H9 (cell line): ENCODE results near the gene PREP. TPM values are rescaled to one million over a fixed set of nuclear protein-coding genes. Genes with fewer than 3 reads are reported as not detected.

Source experiments
- DNase-seq: peaks from one replicate; pipeline ENCODE4 v3.0.0-alpha.2; 2017
- H2AFZ ChIP-seq: one replicate; pipeline ENCODE4 v1.6.1; 2013; ENCODE audit warnings: mild to moderate bottlenecking, low read length, control low read depth, moderate library complexity
- H2AK5ac ChIP-seq: 2 replicates; pipeline ENCODE4 v1.6.1; 2013; ENCODE audit warnings: low read length, control low read depth, mixed read lengths; ENCODE audit not compliant: insufficient read length
- H2BK120ac ChIP-seq: one replicate; pipeline ENCODE4 v1.6.1; 2013; ENCODE audit warnings: low read depth, mild to moderate bottlenecking, low read length, control low read depth, inconsistent platforms; ENCODE audit not compliant: poor library complexity, severe bottlenecking
- H2BK12ac ChIP-seq: 2 replicates; pipeline ENCODE4 v1.6.1; 2013; ENCODE audit warnings: low read length, control low read depth, mixed read lengths, low read depth; ENCODE audit not compliant: insufficient read length
- H2BK15ac ChIP-seq: 2 replicates; pipeline ENCODE4 v1.6.1; 2013; ENCODE audit warnings: low read depth, low read length, control low read depth
- H2BK20ac ChIP-seq: one replicate; pipeline ENCODE4 v1.6.1; 2013; ENCODE audit warnings: low read depth, mild to moderate bottlenecking, low read length, control low read depth, inconsistent platforms; ENCODE audit not compliant: poor library complexity, severe bottlenecking
- H2BK5ac ChIP-seq: 2 replicates; pipeline ENCODE4 v1.6.1; 2013; ENCODE audit warnings: low read length, control low read depth, mixed read lengths; ENCODE audit not compliant: insufficient read length
- H3K14ac ChIP-seq: 2 replicates; pipeline ENCODE4 v1.6.1; 2013; ENCODE audit warnings: low read length, control low read depth; ENCODE audit not compliant: insufficient read depth
- H3K18ac ChIP-seq: 2 replicates; pipeline ENCODE4 v1.6.1; 2013; ENCODE audit warnings: low read depth, mild to moderate bottlenecking, mixed read lengths, low read length, control low read depth; ENCODE audit not compliant: insufficient read length
- H3K23ac ChIP-seq: 2 replicates; pipeline ENCODE4 v1.6.1; 2013; ENCODE audit warnings: low read length, control low read depth, mixed read lengths, low read depth; ENCODE audit not compliant: insufficient read length
- H3K23me2 ChIP-seq: 2 replicates; pipeline ENCODE4 v1.6.1; 2013; ENCODE audit warnings: low read depth, mild to moderate bottlenecking, mixed read lengths, low read length, control low read depth; ENCODE audit not compliant: insufficient read length, poor library complexity, severe bottlenecking
- H3K27ac ChIP-seq: 2 replicates; pipeline ENCODE4 v1.5.1; 2013; ENCODE audit warnings: low read length, control low read depth, mixed read lengths, low read depth; ENCODE audit not compliant: insufficient read length
- H3K27me3 ChIP-seq: 2 replicates; pipeline ENCODE4 v1.6.1; 2013; ENCODE audit warnings: low read length, control low read depth, inconsistent platforms; ENCODE audit not compliant: insufficient read depth
- H3K4ac ChIP-seq: 2 replicates; pipeline ENCODE4 v1.6.1; 2013; ENCODE audit warnings: low read depth, mild to moderate bottlenecking, control low read depth, inconsistent platforms, low read length, moderate library complexity
- H3K4me1 ChIP-seq: 2 replicates; pipeline ENCODE4 v1.6.1; 2013; ENCODE audit warnings: low read length, control low read depth, inconsistent platforms; ENCODE audit not compliant: insufficient read depth
- H3K4me2 ChIP-seq: 2 replicates; pipeline ENCODE4 v1.6.1; 2013; ENCODE audit warnings: low read length, control low read depth, mixed read lengths; ENCODE audit not compliant: insufficient read length, insufficient read depth
- H3K56ac ChIP-seq: 2 replicates; pipeline ENCODE4 v1.6.1; 2013; ENCODE audit warnings: low read depth, mild to moderate bottlenecking, mixed read lengths, low read length, control low read depth; ENCODE audit not compliant: insufficient read length
- H3K79me1 ChIP-seq: 2 replicates; pipeline ENCODE4 v1.6.1; 2013; ENCODE audit warnings: low read depth, mild to moderate bottlenecking, moderate library complexity, low read length, control low read depth, inconsistent platforms; ENCODE audit not compliant: insufficient read depth, poor library complexity, severe bottlenecking
- H3K79me2 ChIP-seq: 2 replicates; pipeline ENCODE4 v1.6.1; 2013; ENCODE audit warnings: low read length, control low read depth, inconsistent platforms; ENCODE audit not compliant: insufficient read depth
- H3K9ac ChIP-seq: 2 replicates; pipeline ENCODE4 v1.6.1; 2013; ENCODE audit warnings: low read length, control low read depth, mixed read lengths; ENCODE audit not compliant: insufficient read length; ENCODE audit errors: extremely low read depth
- H3K9me3 ChIP-seq: one replicate; pipeline ENCODE4 v1.6.1; 2013; ENCODE audit warnings: low read depth, low read length, inconsistent platforms; ENCODE audit not compliant: control insufficient read depth
- H3T11ph ChIP-seq: one replicate; pipeline ENCODE4 v1.6.1; 2013; ENCODE audit warnings: mild to moderate bottlenecking, low read length, control low read depth, inconsistent platforms
- H4K20me1 ChIP-seq: one replicate; pipeline ENCODE4 v1.6.1; 2013; ENCODE audit not compliant: control insufficient read depth, insufficient read length, insufficient read depth
- H4K5ac ChIP-seq: 2 replicates; pipeline ENCODE4 v1.6.1; 2013; ENCODE audit warnings: low read depth, mild to moderate bottlenecking, mixed read lengths, low read length, control low read depth; ENCODE audit not compliant: insufficient read length
- H4K8ac ChIP-seq: replicated peaks from 2 replicates; pipeline ENCODE4 v1.6.1; 2013; ENCODE audit warnings: low read length, control low read depth, mixed read lengths, low read depth; ENCODE audit not compliant: insufficient read length
- H4K91ac ChIP-seq: 2 replicates; pipeline ENCODE4 v1.6.1; 2013; ENCODE audit warnings: low read depth, mild to moderate bottlenecking, moderate library complexity, mixed read lengths, low read length, control low read depth; ENCODE audit not compliant: insufficient read length
- H3K27ac Mint-ChIP-seq, 3 experiments: 2 replicates in 2 of 3; 3 replicates in 1 of 3; pipeline ENCODE4 v1.8.0; 2020 to 2021; ENCODE audit warnings: mixed read lengths in 3 of 3, mild to moderate bottlenecking in 1 of 3, moderate library complexity in 1 of 3
- H3K27me3 Mint-ChIP-seq: 2 replicates; pipeline ENCODE4 v1.8.0; 2021; ENCODE audit warnings: low read depth, mild to moderate bottlenecking, moderate library complexity, mixed read lengths
- H3K36me3 Mint-ChIP-seq, 3 experiments: 2 replicates in 2 of 3; 3 replicates in 1 of 3; pipeline ENCODE4 v1.8.0; 2020 to 2021; ENCODE audit warnings: low read depth in 3 of 3, mixed read lengths in 3 of 3; ENCODE audit not compliant: insufficient read depth in 1 of 3
- H3K4me1 Mint-ChIP-seq, 2 experiments: 2 replicates each; pipeline ENCODE4 v1.8.0; 2020; ENCODE audit warnings: mixed read lengths in 2 of 2
- H3K4me3 Mint-ChIP-seq, 2 experiments: 2 replicates in 1 of 2; 3 replicates in 1 of 2; pipeline ENCODE4 v1.8.0; 2020 to 2021; ENCODE audit warnings: mild to moderate bottlenecking in 2 of 2, mixed read lengths in 2 of 2, moderate library complexity in 1 of 2
- H3K9me3 Mint-ChIP-seq, 2 experiments: 2 replicates in 1 of 2; 3 replicates in 1 of 2; pipeline ENCODE4 v1.8.0; 2020; ENCODE audit warnings: mild to moderate bottlenecking in 2 of 2, mixed read lengths in 2 of 2, moderate library complexity in 1 of 2
- WGBS: extraction: QIAGEN DNeasy Blood & Tissue Kit; methylation state at CpG from one replicate; pipeline ENCODE4 v1.1.7; 2013; ENCODE audit warnings: missing lambda C conversion rate, low lambda C conversion rate, mixed read lengths; ENCODE audit not compliant: insufficient read length; ENCODE audit errors: extremely low coverage; 5-methylcytosine and 5-hydroxymethylcytosine counted together
- total RNA-seq: library from RNA; stranded (reverse); gene quantifications from 2 replicates; pipeline ENCODE4 v1.2.1, GENCODE V29; 2021
- TF ChIP-seq, protein P1 (sequence below): fragments of 200-600 bp; sonication (generic); conservative IDR thresholded peaks from 3 replicates; pipeline ENCODE4 v1.8.0; 2021; ENCODE audit warnings: antibody characterized with exemption, mild to moderate bottlenecking

The PREP gene
- total RNA-seq, 1 experiment from 2014 or later, result 54.0 TPM

DNA sequence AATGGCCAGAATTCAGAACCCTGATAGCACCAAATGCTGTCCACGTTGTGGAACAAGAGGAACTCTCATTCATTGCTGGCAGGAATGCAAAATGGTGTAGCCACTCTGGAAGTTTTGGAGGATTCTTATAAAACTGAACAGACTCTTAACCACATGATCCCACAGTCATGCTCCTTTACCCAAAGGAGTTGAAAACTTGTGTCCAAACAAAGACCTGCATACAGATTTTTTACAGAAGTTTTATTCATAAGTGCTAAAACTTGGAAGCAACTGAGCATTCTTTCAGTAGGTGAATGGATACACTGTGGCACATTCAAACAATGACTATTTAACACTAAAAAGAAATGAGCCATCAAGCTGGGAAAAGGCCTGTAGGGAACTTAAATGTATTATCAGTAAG is 32.5 kb downstream of the PREP start:
- H3K14ac ChIP-seq, result no peak overlapping the region
- WGBS, result no CpG with 5 or more reads among the region's 1 CpG
- peaks cover 21 to 47% (median 42%) of the 10 kb centered on the region in 3 experiments for H3K36me3 Mint-ChIP-seq

More for the DNA sequence above, 32.5 kb downstream of the PREP start:
- H4K8ac ChIP-seq, result no peak overlapping the region
- no peaks in the 10 kb centered on the region for H3K79me2 ChIP-seq
- no peak overlapping the region for H3K56ac ChIP-seq
- no peak overlapping the region for H3K27ac ChIP-seq
- H3K27me3 ChIP-seq, result no peaks in the 10 kb centered on the region
- no peak overlapping the region for H2BK15ac ChIP-seq
- H4K20me1 ChIP-seq, result no peaks in the 10 kb centered on the region
- no peaks in the 10 kb centered on the region for H3K9me3 ChIP-seq
- Mint-ChIP-seq H3K27me3 (no peaks in the 10 kb centered on the region), H3K4me1 (no peaks in the 10 kb centered on the region; a peak in 1 of 4 replicates), H3K27ac (peak overlapping the region in 1 of 3 experiments; percentile 21; a peak in 2 of 7 replicates), H3K4me3 (no peak overlapping the region), H3K9me3 (no peaks in the 10 kb centered on the region)
- H2BK120ac ChIP-seq, result no peak overlapping the region
- no peak overlapping the region for H4K5ac ChIP-seq
- H3K4me2 ChIP-seq, result no peak overlapping the region
- no peak overlapping the region for H4K91ac ChIP-seq
- H2BK20ac ChIP-seq, result no peak overlapping the region
- H2AFZ ChIP-seq, result no peak overlapping the region
- no peak overlapping the region for H2AK5ac ChIP-seq
- H3K9ac ChIP-seq, result no peak overlapping the region
- no peak overlapping the region for H2BK5ac ChIP-seq
- no peaks in the 10 kb centered on the region for H3K79me1 ChIP-seq
- TF ChIP-seq, protein P1, sequence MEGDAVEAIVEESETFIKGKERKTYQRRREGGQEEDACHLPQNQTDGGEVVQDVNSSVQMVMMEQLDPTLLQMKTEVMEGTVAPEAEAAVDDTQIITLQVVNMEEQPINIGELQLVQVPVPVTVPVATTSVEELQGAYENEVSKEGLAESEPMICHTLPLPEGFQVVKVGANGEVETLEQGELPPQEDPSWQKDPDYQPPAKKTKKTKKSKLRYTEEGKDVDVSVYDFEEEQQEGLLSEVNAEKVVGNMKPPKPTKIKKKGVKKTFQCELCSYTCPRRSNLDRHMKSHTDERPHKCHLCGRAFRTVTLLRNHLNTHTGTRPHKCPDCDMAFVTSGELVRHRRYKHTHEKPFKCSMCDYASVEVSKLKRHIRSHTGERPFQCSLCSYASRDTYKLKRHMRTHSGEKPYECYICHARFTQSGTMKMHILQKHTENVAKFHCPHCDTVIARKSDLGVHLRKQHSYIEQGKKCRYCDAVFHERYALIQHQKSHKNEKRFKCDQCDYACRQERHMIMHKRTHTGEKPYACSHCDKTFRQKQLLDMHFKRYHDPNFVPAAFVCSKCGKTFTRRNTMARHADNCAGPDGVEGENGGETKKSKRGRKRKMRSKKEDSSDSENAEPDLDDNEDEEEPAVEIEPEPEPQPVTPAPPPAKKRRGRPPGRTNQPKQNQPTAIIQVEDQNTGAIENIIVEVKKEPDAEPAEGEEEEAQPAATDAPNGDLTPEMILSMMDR, result no peak
- H3K4me1 ChIP-seq, result no peaks in the 10 kb centered on the region
- H2BK12ac ChIP-seq, result no peak overlapping the region
- H3T11ph ChIP-seq, result no peak overlapping the region
- no peaks in the 10 kb centered on the region for H3K23me2 ChIP-seq
- H3K18ac ChIP-seq, result no peak overlapping the region
- H3K4ac ChIP-seq, result no peak overlapping the region
- H3K23ac ChIP-seq, result no peak overlapping the region
- DNase-seq, result no peak
